IMR-90 (cell line): ENCODE data around the gene ZFR.

Experiments
- CHD1 ChIP-seq: IDR thresholded peaks from 2 replicates; pipeline ENCODE4 v1.6.1; 2012; ENCODE audit warnings: low read depth, low read length, improper control_type of control experiment
- CTCF ChIP-seq: conservative IDR thresholded peaks from 2 replicates; pipeline ENCODE4 v1.5.1; 2012; ENCODE audit warnings: mild to moderate bottlenecking, low read depth, low read length, improper control_type of control experiment
- ELK1 ChIP-seq: fragments of 150-350 bp; IDR thresholded peaks from 2 replicates; pipeline ENCODE4 v1.6.1; 2016; ENCODE audit warnings: low read depth, mild to moderate bottlenecking, low read length, moderate library complexity, borderline replicate concordance
- MAFK ChIP-seq: IDR thresholded peaks from 2 replicates; pipeline ENCODE4 v1.6.1; 2012; ENCODE audit warnings: low read depth, low read length, improper control_type of control experiment
- MXI1 ChIP-seq: IDR thresholded peaks from 2 replicates; pipeline ENCODE4 v1.6.1; 2012; ENCODE audit warnings: low read depth, mild to moderate bottlenecking, low read length, moderate library complexity, borderline replicate concordance
- NFE2L2 ChIP-seq: fragments of 150-350 bp; IDR thresholded peaks from 2 replicates; pipeline ENCODE4 v1.6.1; 2016; ENCODE audit warnings: low read depth, mild to moderate bottlenecking, low read length
- POLR2A ChIP-seq: IDR thresholded peaks from 2 replicates; pipeline ENCODE4 v1.6.1; 2012; ENCODE audit warnings: mild to moderate bottlenecking, low read depth, low read length
- RAD21 ChIP-seq: IDR thresholded peaks from 2 replicates; pipeline ENCODE4 v1.6.1; 2012; ENCODE audit warnings: low read length, improper control_type of control experiment
- RCOR1 ChIP-seq: IDR thresholded peaks from 2 replicates; pipeline ENCODE4 v1.6.1; 2012; ENCODE audit warnings: mild to moderate bottlenecking, low read length, improper control_type of control experiment; ENCODE audit not compliant: insufficient replicate concordance
- RFX5 ChIP-seq: IDR thresholded peaks from 2 replicates; pipeline ENCODE4 v1.8.0; 2012; ENCODE audit warnings: low read depth, mild to moderate bottlenecking, low read length, moderate library complexity
- USF2 ChIP-seq: fragments of 150-350 bp; IDR thresholded peaks from 2 replicates; pipeline ENCODE4 v1.6.1; 2017; ENCODE audit warnings: mild to moderate bottlenecking, antibody characterized with exemption, low read length, low read depth

- TF ChIP-seq CTCF (no peak), USF2 (no peak), POLR2A (no peak), NFE2L2 (no peak), RFX5 (no peak), RCOR1 (no peak), CHD1 (no peak), MXI1 (no peak), RAD21 (no peak), MAFK (no peak), ELK1 (no peak)
Observed at GRCh38 chr5:32471784-32472183, 27.2 kb upstream of the ZFR start.
